ENCODE results near the gene LAMA2. TPM values are rescaled to one million over a fixed set of nuclear protein-coding genes. Genes with fewer than 3 reads are reported as not detected.
"Not testable (repeated sequence)": the region's sequence is repeated elsewhere in the genome, so short reads cannot be mapped to it uniquely, and the experiment has no call there.

LAMA2 gene
- total RNA-seq, 1 donor from 2014 or later, result 11.4 TPM

DNA sequence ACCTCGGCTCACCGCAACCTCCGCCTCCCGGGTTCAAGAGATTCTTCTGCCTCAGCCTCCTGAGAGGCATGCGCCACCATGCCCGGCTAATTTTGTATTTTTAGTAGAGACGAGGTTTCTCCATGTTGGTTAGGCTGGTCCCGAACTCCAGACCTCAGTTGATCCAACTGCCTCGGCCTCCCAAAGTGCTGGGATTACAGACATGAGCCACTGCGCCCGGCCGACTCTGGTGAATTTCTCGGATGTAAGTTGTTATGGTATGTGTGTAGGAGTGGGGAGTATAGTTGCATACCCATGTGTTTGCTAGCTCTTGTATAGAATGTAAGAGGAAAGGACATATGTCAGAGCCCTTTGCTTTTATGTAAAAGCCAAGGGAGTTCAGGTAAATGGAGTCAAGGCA, 170.2 kb downstream of the LAMA2 start:
- FAIRE-seq; DNase-seq (ENCODE audit: low spot score in 2 of 2): not testable (repeated sequence)

DNA sequence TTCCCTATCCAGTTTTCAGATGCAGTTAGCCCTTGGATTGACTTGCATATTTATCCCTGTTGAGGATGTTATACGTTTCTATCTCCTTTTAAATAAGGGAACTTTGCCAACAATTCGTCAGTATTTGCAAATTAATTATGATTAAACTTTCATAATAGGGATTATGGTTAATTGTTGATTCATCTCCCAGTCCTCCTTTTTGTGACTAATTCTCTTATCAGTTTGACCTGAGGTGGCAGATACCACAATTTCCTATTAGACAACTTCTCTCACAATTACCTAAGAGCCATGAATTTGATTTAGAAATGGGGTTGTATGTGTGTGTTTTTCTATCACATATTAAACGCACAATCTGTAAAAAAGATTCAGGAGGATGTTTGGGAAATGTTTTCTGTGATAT, 172.9 kb downstream of the LAMA2 start:
- DNase-seq (ENCODE audit: low spot score in 2 of 2) (no peak), FAIRE-seq (no peak)

DNA sequence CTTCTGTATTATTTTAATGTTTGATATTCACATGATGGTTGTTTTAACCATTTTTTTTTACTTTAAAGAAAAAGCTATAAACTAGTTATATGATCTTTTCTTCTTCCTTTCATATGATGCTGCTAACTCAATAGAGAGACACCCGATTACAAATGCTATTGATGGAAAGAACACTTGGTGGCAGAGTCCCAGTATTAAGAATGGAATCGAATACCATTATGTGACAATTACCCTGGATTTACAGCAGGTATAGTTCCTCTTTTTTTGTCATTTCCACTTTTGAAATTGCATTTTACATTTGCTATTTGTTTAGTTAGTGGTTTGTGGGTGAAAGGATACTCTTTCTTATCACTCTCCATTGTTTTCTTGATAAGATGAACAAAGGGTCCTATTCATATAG, 176.7 kb downstream of the LAMA2 start:
- FAIRE-seq (peak; percentile 56), DNase-seq (ENCODE audit: low spot score in 2 of 2) (no peak)

DNA sequence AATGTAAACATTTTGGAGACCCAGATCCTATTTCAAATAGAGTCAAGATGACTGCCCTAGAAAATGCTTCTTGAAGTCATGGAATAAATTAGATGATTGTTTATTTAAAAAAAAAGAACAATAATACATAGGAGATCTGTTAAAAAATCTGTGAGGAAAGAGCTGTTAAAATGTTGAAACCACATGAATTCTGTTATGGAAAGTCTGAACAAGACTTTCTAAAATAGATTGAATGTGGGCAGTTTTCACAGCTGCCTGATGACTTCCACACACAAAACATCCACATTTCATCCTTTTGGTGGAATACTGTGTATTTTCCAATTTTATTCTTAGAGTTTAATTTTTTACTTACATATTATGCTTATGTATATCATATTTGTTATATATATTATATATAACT, 186.1 kb downstream of the LAMA2 start:
- no peak for FAIRE-seq

DNA sequence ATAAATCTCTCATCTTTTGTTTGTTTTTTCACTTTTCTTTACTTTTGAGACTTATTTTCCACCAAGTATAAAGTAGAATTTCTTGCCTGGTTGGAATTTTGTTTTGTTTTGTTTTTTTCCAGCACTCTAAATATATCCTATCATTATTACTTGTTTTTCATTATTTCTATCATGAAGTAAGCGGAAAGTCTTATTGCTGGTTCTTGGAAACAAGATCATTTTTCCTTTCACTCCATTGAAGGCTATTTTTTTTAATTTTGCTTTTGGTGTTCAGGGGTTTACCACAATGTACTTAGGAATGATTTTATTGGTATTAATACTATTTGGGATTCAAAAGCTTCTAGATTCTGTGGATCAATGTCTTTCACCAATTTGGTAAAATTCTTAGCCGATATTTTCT, 190.1 kb downstream of the LAMA2 start:
- FAIRE-seq (no peak), DNase-seq (ENCODE audit: low spot score in 2 of 2) (no peak)

More for the DNA sequence above, 186.1 kb downstream of the LAMA2 start:
- no peak for DNase-seq (ENCODE audit: low spot score in 2 of 2)

DNA sequence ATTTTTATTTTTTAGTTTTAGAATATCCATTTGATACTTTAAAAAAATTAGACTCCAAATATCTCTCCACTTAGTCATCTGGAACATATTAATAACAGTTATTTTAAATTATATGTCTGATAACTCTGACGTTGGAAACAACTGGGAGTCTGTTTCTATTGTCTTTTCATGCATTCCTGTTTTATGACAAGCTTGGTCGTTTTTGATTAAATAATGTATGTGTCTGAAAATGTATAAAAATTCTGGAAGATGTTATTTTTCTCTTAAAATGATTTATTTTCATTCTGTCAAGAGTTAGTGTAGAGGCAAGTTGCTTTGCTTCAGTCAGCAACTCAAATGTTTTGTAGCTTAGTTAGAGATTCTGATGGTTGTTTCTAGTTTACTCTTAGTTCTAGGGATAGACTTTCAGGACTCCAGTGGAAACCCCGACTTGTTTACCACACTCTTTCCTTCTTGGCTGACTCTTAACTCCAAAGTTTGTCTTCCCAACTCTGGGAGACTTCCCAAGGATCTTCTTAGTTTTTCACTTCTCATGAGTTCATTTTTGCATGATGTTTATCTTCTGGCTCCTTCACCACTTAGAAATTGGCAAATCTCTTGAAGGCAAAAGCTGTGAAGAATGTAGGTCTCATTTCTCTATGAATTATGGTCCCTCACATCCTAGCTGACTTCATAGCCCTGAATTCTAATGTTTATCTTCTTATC, 190.9 kb downstream of the LAMA2 start:
- no peak for DNase-seq (ENCODE audit: low spot score in 2 of 2)
- FAIRE-seq, result peak; percentile 55

DNA sequence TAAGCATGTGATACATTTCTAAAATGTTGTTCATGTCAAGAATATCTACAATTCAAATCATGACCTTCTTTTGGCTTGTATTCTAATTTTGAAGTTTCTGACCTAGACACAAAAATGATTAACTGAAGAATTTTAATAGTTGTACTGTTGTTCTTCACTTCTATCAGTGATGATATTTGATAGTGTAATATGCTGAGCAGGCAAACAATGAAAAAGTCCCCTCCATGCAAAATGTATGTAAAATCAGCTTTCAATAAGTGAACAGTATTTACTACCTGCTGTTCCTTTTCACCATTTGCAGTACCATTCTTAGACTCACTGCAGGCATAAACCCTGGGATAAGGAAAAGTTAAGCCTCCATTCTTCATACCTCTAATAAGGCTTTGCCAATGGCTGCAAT, 201.5 kb downstream of the LAMA2 start:
- DNase-seq (ENCODE audit: low spot score in 2 of 2), result no peak
- no peak for FAIRE-seq

DNA sequence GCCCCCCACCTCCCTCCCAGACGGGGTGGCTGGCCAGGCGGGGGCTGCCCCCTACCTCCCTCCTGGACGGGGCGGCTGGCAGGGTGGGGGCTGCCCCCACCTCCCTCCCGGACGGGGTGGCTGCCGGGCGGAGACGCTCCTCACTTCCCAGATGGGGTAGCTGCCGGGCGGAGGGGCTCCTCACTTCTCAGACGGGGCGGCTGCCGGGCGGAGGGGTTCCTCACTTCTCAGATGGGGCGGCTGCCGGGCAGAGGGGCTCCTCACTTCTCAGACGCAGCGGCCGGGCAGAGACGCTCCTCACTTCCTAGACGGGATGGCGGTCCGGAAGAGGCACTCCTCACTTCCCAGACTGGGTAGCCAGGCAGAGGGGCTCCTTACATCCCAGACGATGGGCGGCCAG, 205.5 kb downstream of the LAMA2 start:
- DNase-seq (ENCODE audit: low spot score in 2 of 2); FAIRE-seq: not testable (repeated sequence)

DNA sequence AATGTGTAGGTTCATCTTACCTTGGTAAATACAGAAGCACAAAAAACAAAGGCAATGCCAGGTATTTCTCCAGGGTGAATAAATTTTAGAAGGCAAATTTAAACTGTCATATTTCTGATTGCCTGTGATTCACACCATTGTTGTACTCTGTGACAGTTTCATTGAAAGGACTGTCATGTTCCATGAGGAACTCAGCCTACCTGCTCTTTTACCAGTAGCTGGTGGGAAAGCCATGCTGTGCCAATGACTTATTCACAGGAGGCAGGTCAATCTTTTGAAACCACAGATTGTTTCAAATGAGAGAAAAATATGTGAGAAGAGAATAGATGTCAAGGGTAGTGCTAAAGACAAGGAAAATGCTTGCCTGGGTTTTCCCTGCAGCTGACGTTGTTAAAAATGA, 206.4 kb downstream of the LAMA2 start:
- DNase-seq (ENCODE audit: low spot score in 2 of 2) (no peak), FAIRE-seq (no peak)

DNA sequence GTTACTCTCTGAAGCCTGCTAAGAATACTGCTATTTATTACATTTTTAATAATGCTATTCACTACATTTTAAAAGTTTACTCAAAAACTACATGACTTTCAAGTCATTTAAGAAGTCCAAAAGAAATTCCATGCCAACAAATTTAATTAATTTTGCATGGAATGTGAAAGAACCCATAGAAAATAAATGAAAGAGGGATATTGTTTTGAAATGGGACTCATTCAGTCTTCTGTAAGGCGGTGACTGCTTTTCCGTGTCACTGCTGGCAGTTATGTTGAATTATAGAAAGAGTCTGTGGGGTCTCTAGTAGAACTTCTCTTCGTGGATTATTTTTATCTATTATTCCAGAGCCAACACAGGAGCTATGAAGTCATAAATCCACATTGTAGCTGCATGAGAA, 211.2 kb downstream of the LAMA2 start:
- no peak for DNase-seq (ENCODE audit: low spot score in 2 of 2)
- FAIRE-seq, result no peak

DNA sequence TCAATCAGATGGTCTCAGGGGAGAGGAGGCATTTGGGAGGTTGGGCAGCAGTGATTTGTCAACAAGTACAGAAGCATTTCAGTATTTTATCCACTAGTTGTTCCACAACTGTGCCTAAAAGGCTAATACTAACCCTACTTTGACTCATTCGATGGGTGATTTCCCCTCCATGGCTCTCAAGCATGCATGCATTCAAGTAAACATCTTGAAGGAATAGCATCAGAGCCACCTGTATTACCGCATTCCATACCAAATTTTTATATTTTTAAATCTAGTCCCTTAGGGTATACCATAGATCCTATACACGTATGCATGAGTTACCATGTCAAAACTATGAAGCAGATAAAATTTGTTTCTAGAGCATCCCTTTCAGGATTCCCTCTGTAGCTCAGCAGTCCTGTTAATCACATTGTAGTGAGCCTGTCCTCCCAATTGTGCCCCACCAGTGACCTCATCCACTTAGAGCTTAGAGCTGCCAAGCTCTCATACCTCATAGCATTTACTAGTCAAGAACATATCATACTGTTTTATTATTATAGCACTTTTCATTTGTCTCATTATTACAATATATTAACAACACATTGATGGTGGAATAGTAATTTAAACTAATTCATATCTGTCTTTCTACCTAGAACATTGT, 213.8 kb downstream of the LAMA2 start:
- DNase-seq (ENCODE audit: low spot score in 2 of 2) (no peak), FAIRE-seq (no peak)

DNA sequence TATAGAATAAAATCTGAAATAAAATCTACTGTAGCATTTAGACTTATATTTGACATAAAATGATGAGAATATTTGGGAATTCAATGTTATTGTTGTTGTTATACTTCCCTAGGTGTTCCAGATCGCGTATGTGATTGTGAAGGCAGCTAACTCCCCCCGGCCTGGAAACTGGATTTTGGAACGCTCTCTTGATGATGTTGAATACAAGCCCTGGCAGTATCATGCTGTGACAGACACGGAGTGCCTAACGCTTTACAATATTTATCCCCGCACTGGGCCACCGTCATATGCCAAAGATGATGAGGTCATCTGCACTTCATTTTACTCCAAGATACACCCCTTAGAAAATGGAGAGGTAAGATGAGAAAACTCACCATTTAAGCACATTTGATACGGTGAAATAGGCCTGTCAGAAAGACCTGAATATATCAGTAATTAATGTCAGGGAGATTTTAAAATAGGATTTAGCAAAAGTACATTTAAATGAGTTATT, 215.2 kb downstream of the LAMA2 start:
- no peak for FAIRE-seq

DNA sequence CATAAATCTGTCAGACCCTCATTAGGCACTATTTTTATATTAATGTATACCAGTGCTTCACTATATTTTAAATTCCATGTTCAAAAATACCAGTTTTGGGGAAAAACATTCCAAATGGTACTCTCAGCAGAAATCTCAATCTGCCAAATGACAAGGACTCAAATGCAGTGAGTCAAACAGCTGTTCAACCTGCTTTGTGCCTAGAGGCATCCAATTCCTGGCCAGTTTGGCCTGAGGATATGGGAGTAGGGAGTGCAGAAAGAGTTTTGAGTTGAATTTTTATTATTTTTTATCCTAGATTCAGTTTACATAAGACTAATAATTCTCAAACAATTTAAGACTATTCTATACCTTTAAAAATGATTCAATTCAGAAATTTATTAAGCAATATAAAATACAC, 216.8 kb downstream of the LAMA2 start:
- DNase-seq (ENCODE audit: low spot score in 2 of 2), result no peak
- FAIRE-seq, result no peak

More for the DNA sequence above, 215.2 kb downstream of the LAMA2 start:
- no peak for DNase-seq (ENCODE audit: low spot score in 2 of 2)

DNA sequence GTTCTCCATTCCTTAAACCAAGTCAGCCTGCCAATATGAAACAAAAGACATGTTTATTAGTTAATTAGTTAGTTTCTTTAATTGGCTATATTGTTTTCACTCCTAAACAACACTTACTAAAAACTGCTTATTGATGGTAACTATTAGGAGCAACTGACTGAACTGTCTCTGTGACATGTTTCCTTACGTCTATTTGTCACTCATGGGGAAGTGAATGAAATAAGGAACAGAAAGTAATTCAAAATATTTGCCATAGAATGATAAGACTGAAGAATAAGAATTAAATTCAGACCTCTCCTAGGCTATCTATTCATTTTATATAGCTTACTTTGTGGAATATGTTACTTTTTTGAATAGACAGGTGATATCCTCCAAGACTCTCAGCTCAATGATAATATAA, 217.2 kb downstream of the LAMA2 start:
- DNase-seq (ENCODE audit: low spot score in 2 of 2) (no peak), FAIRE-seq (no peak)

DNA sequence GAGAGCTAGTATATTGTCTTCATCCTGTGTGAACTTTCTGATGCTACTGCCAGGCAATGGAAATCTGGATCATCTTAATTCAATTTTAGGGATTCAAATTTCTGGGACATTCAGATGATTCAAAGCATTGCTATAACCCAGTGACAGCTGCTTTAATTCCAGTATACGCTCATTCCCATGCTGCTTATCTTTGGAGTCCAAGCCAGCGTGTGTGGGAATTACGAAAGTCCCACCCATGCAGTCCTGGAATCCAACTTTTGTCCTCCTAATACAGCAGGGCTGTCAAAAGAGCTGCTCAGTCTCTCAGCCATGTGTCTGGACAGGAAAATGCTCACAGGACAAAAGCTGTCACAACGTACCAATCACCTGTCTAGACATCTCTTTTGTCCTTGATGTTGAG, 219.8 kb downstream of the LAMA2 start:
- FAIRE-seq (no peak), DNase-seq (ENCODE audit: low spot score in 2 of 2) (no peak)

DNA sequence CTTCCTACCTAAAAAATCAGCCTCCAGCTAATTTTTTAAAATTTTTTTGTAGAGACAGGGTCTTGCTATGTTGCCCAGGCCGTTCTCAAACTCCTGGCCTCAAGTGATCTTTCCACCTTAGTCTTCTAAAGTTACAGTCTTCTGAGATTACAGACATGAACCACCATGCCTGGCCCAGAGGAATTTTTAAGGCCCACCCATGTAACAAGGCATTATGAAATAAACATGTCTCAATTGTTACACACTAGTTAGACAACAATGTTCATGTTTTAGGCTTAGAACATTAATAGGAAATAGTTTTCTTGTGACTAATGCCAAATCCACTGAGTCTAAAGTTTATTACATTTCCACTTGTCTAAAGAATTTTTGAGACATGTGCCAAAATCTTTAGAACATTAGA, 221.2 kb downstream of the LAMA2 start:
- no peak for DNase-seq (ENCODE audit: low spot score in 2 of 2)
- FAIRE-seq, result no peak

DNA sequence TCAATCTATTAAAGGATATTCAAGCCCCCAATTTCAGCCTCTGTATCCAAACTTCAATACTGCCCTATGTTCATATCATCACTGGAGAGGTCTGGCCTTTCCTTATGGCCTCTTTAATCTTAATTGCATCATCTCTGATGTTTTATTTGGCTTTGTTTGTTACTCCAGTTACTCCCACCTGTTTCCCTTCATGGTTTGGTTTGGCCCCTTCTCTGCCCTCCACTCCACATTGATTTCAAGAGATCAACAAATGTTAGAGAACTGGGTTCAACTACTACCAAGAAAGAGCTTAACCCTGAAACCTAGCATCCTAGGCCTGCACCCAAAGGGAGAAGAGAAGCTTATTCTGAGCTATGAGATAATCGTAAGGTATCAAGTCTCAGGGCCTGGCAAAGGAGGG, 221.6 kb downstream of the LAMA2 start:
- FAIRE-seq (no peak), DNase-seq (ENCODE audit: low spot score in 2 of 2) (no peak)

DNA sequence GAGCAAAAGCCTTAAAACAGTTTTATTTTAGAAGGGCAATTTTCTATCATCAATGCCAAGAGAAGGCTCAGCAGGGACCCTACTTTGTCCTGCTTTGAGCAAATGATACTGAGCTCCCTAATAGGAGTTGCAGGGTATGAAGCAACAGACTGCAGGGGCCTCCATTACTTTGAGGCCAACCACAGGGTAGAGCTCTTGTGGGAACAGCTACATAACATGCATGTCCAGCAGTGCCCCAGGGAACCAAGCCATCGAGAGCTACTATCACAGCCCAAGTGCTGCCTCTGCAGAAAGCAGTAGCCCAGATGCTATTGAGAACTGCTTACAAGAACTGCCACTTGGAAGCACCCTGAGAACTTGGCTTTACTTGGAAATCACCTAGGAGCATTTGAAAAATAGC, 222.1 kb downstream of the LAMA2 start:
- no peak for DNase-seq (ENCODE audit: low spot score in 2 of 2)
- no peak for FAIRE-seq

DNA sequence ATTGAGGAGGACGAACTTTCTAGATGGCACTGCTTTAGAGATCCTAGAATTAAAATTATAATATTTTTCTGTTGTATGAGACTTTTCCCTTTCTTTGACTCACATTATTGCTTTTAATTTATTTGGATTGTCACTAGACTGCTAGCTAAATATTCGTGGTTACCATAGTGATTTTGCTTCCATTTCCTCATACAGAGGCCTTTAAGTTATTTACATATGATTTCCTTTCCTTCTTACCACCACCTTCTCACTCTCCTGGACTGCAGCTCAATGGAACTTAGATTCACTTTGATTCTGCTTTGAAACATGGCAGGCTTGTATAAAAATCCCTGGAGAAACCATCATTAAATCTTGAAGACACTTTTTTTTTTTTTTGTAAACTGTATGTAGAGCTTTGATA, 222.9 kb downstream of the LAMA2 start:
- no peak for FAIRE-seq

DNA sequence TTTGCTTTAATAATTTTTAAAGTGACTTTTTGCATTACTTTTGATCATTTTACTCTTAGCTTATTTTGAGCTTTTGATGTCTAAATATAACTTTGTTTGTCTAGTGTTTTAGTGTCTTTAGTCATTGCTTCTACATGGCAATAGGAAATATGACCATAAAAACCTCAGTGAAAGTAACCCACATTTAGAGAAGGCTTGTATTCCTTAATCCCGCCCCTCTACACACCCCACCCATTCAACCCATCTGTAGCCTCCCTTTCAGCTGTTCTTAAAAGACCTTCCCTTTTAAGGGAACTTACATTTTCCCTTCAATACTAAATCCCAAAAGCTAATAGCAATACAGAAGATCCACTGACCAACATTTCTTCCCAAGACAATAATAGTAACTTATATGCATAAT, 225.4 kb downstream of the LAMA2 start:
- FAIRE-seq (no peak), DNase-seq (ENCODE audit: low spot score in 2 of 2) (no peak)

More for the DNA sequence above, 222.9 kb downstream of the LAMA2 start:
- DNase-seq (ENCODE audit: low spot score in 2 of 2), result no peak

DNA sequence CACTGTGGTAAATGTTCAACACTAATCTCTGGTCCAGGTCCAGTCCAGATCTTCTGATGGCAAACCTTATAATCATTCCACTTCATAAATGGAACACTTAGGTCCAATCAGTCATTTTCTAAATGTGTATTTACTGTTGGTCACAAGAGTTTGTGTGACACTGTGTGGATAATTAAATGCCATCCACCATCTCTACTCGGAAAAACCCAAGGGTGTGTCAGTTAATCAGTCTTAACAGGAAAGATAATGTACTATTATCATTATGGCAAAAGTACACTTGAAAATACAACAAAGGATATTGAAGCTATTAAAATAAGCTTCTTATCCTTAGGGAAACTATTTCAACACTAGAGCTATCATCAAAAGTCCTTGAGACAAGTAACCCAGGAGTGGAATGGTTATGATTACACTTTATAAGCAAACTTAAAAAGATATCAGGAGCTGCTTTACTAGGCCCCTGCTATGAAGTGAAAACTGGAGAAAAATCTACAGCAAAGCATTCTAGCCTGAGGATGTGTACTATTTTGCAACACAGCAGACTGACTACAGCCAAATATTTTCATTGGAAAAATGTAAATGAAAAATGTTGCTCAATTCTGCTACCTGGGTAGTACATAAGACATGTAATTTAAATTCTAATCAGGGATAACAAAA, 227.9 kb downstream of the LAMA2 start:
- FAIRE-seq, result no peak

DNA sequence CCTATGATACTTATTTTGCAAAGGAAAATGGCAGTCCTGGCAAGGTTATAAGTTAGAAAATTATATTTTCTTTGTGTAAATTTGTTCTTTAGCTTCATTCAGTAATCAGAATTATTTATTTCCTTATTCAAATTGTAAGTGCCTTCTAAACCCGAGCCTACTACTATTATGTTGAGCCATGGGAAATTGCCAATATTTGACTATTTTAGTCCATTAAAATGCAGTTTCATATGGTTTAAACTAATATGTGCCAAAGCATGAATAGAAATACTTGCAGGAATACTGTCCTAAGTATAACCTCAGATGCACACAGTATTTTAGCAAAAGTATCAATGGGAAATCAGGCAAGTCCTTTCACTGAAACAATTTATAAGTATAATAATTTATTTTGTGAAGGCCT, 228.4 kb downstream of the LAMA2 start:
- FAIRE-seq (no peak), DNase-seq (ENCODE audit: low spot score in 2 of 2) (no peak)

More for the DNA sequence above, 227.9 kb downstream of the LAMA2 start:
- no peak for DNase-seq (ENCODE audit: low spot score in 2 of 2)
